CD4-positive, alpha-beta T cell treated with Interleukin-1 beta for 1 hour (primary cell): ENCODE data around the gene C14orf119.
A peak's percentile ranks its signal among the peaks of the same experiment; 100 is the strongest.

Experiments
- DNase-seq, 2 donors: peaks; one replicate each; pipeline ENCODE4 v3.0.0-alpha.2; 2020 to 2022

C14orf119 gene

GRCh38 chr14:23062002-23062401 is 33.3 kb upstream of the C14orf119 start:
- DNase-seq = no peak

GRCh38 chr14:23063601-23064000 is 31.7 kb upstream of the C14orf119 start:
- DNase-seq = no peak

- DNase-seq = no peak
Observed at GRCh38 chr14:23066368-23066767, 28.9 kb upstream of the C14orf119 start.

- no peak for DNase-seq
Observed at GRCh38 chr14:23066855-23067744, 28.2 kb upstream of the C14orf119 start.

- DNase-seq = no peak
Observed at GRCh38 chr14:23067847-23068788, 27.2 kb upstream of the C14orf119 start.

- peak; percentile 76 to 84 for DNase-seq
Observed at GRCh38 chr14:23068789-23069412, 26.4 kb upstream of the C14orf119 start.

- no peak for DNase-seq
Observed at GRCh38 chr14:23069413-23069806, 25.9 kb upstream of the C14orf119 start.

- no peak for DNase-seq
Observed at GRCh38 chr14:23070262-23071129, 24.8 kb upstream of the C14orf119 start.

GRCh38 chr14:23071244-23071920 is 23.9 kb upstream of the C14orf119 start:
- DNase-seq = peak; percentile 77 to 80

GRCh38 chr14:23071921-23072539 is 23.3 kb upstream of the C14orf119 start:
- DNase-seq = no peak

GRCh38 chr14:23074906-23075305 is 20.4 kb upstream of the C14orf119 start:
- DNase-seq = no peak

GRCh38 chr14:23076785-23077408 is 18.4 kb upstream of the C14orf119 start:
- peak in 1 of 2 donors; percentile 54 for DNase-seq

- no peak for DNase-seq
Observed at GRCh38 chr14:23077962-23078361, 17.3 kb upstream of the C14orf119 start.

- DNase-seq = peak in 1 of 2 donors; percentile 65
Observed at GRCh38 chr14:23078692-23079116, 16.6 kb upstream of the C14orf119 start.

GRCh38 chr14:23079716-23080115 is 15.6 kb upstream of the C14orf119 start:
- no peak for DNase-seq

- no peak for DNase-seq
Observed at GRCh38 chr14:23080474-23080873, 14.8 kb upstream of the C14orf119 start.

GRCh38 chr14:23085458-23085857 is 9.8 kb upstream of the C14orf119 start:
- no peak for DNase-seq

GRCh38 chr14:23086565-23086964 is 8.7 kb upstream of the C14orf119 start:
- DNase-seq = no peak

GRCh38 chr14:23089498-23090253 is 5.6 kb upstream of the C14orf119 start:
- no peak for DNase-seq

GRCh38 chr14:23090254-23090636 is 5.1 kb upstream of the C14orf119 start:
- no peak for DNase-seq
